Ascending aorta (tissue), 2 donors: ENCODE data around the gene ACOT4. TPM values are rescaled to one million over a fixed set of nuclear protein-coding genes. Genes with fewer than 3 reads are reported as not detected.

ENCODE experiments used
- DNase-seq, 2 donors: peaks; one replicate each; pipeline ENCODE4 v3.0.0-alpha.2; 2019; ENCODE audit warnings: low spot score in 2 of 2
- H3K27ac ChIP-seq, 2 donors: fragments of 200-600 bp; sonication (generic); one replicate each; pipeline ENCODE4 v1.5.1; 2016 to 2017; ENCODE audit warnings: mild to moderate bottlenecking in 1 of 2
- H3K27me3 ChIP-seq: fragments of 200-600 bp; sonication (generic); one replicate; pipeline ENCODE4 v1.5.1; 2017
- H3K36me3 ChIP-seq, 2 donors: fragments of 200-600 bp; sonication (generic); one replicate each; pipeline ENCODE4 v1.5.1; 2016
- H3K4me1 ChIP-seq, 2 donors: fragments of 200-600 bp; sonication (generic); one replicate each; pipeline ENCODE4 v1.5.1; 2016 to 2017; ENCODE audit warnings: mild to moderate bottlenecking in 1 of 2
- H3K4me3 ChIP-seq, 2 donors: fragments of 200-600 bp; sonication (generic); one replicate each; pipeline ENCODE4 v1.5.1; 2016 to 2017; ENCODE audit warnings: mild to moderate bottlenecking in 1 of 2
- H3K9me3 ChIP-seq, 2 donors: fragments of 200-600 bp; sonication (generic); one replicate each; pipeline ENCODE4 v1.5.1; 2016
- intact Hi-C: fragments of 100-400 bp; cut with DNase I; formaldehyde crosslinking; loops from one replicate; pipeline ENCODE4 v1.15.1; 2023
- total RNA-seq: library from RNA; depleted of rRNA; stranded (reverse); fragments of >200 nt; gene quantifications from one replicate; pipeline ENCODE4 v1.1.0, GENCODE V29; 2016
- TF ChIP-seq, protein P1 (sequence below), 3 experiments: fragments of 200-600 bp in 2 of 3; fragments of 450-650 bp in 1 of 3; sonication (generic) in 2 of 3; IDR thresholded peaks; one replicate each; pipeline ENCODE4 v1.5.1; 2016 to 2019; ENCODE audit warnings: antibody characterized with exemption in 3 of 3, mild to moderate bottlenecking in 1 of 3, moderate library complexity in 1 of 3

ACOT4 gene
- total RNA-seq, 1 donor from 2014 or later = 1.9 TPM

DNA sequence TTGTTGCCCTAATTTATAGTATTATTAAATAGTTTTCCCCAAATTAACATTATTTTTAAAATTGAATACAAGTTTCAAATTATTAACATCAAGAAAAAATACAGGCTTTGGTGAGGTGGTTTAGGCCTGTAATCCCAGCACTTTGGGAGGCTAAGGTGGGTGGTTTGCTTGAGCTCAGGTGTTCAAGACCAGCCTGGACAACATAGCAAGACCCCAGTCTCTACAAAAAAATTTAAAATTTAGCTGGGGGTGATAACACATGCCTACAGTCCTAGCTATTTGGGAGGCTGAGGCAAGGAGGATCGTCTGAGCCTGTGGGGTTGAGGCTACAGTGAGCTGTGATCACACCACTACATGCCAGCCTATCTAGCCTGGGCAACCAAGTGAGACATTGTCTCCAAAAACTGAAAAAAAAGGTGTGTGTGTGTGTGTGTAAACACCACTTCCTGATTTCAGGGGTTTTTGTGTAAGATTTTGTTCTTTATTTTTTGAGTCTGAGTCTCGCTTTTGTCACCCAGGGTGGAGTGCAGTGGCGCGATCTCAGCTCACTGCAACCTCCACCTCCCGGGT is 49.2 kb downstream of the ACOT4 start:
- TF ChIP-seq, protein P1, sequence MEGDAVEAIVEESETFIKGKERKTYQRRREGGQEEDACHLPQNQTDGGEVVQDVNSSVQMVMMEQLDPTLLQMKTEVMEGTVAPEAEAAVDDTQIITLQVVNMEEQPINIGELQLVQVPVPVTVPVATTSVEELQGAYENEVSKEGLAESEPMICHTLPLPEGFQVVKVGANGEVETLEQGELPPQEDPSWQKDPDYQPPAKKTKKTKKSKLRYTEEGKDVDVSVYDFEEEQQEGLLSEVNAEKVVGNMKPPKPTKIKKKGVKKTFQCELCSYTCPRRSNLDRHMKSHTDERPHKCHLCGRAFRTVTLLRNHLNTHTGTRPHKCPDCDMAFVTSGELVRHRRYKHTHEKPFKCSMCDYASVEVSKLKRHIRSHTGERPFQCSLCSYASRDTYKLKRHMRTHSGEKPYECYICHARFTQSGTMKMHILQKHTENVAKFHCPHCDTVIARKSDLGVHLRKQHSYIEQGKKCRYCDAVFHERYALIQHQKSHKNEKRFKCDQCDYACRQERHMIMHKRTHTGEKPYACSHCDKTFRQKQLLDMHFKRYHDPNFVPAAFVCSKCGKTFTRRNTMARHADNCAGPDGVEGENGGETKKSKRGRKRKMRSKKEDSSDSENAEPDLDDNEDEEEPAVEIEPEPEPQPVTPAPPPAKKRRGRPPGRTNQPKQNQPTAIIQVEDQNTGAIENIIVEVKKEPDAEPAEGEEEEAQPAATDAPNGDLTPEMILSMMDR (IDR thresholded peaks at IDR 0.05) = no peak
- Histone ChIP-seq H3K27ac (no peak overlapping the region), H3K4me3 (no peak overlapping the region), H3K9me3 (no peaks in the 10 kb centered on the region), H3K4me1 (peaks cover 0 to 8% of the 10 kb centered on the region in 2 donors), H3K27me3 (no peaks in the 10 kb centered on the region), H3K36me3 (no peaks in the 10 kb centered on the region)
- DNase-seq = no peak
- intact Hi-C loops = no loop called here

DNA sequence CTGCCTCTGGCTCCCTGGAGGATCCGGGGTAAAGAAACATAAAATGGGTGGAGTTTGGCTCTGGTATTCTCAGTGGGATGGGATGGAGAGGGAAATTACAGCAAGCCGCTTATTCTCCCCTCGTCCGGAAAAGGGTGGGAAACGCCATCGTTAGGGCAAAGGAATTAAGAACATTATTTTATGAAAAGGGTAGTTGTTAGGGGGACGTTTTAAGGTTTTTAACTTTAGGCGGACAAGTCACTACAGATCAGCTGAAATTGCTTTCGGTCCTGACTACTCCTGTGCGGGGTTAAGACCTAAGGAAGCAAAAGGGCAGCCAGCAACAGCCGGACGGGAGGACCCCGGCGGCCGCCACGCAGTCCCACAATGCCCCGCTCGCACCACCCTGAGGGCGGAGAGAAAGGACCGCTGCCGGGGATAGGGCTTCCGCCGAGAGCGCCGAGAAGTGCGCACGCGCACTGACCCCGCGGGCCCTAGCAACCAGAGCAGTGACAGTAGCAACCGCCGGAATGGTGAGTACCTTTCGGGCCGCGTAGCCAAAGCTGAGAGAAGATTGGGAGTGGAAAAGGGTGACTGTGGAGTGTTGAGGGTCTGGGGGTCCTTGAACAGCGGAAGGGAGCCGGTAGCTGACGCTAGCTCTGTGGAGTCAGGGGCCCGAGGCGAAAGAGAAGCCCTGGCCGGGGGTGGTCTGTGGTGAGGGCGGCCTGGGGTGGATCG is 53.0 kb downstream of the ACOT4 start, which contains the start of gene DNAL1:
Gene DNAL1, plus strand, starts transcription at position 456 of the 717 bp plus-strand sequence. Its CDS starts 54 bp downstream, at position 510.
- DNase-seq = peak; percentile 67 to 96
- Histone ChIP-seq H3K4me3 (peak within 1 kb of the TSS; percentile 63 to 87), H3K27ac (peak within 1 kb of the TSS; percentile 75 to 82), H3K9me3 (no peaks in the 10 kb centered on the region), H3K36me3 (no peaks in the 10 kb centered on the region), H3K27me3 (no peaks in the 10 kb centered on the region), H3K4me1 (peaks cover 0 to 6% of the 10 kb centered on the region in 2 donors)
- TF ChIP-seq, protein P1 (IDR thresholded peaks at IDR 0.05) = no peak
- intact Hi-C loops = loop anchor here (2.0 kb wide), 2 partner anchors 70 to 242 kb away; partner anchors contain the start of genes PNMA1 and ZNF410

DNA sequence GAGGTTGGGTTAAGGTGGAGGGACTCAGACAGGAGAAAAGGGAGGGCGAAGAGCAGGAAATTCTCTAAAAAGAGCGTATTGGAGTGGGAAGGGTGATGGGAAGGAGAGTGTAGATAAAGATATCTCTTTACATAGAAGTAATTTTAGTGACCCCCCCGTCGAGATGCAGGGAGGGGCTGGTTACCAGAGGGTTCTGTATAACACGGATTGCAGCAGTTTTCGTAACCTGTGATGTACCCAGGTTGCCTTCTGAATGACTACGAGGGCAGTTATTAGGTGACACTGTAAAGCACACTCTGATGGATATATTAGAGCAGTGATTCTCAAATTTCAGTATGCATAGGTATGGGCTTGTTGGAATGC is 53.6 kb downstream of the ACOT4 start:
- Histone ChIP-seq H3K27ac (peak overlapping the region; percentile 75 to 82), H3K36me3 (no peaks in the 10 kb centered on the region), H3K4me1 (peaks cover 0 to 6% of the 10 kb centered on the region in 2 donors), H3K27me3 (no peaks in the 10 kb centered on the region), H3K9me3 (no peaks in the 10 kb centered on the region), H3K4me3 (peak overlapping the region; percentile 63 to 87)
- intact Hi-C loops = loop anchor here (2.0 kb wide), 2 partner anchors 70 to 242 kb away; partner anchors contain the start of genes PNMA1 and ZNF410
- DNase-seq = no peak
- TF ChIP-seq, protein P1 (IDR thresholded peaks at IDR 0.05) = no peak

Other genes starting within 250 kb of the ACOT4 start
- 20.1 TPM for gene NUMB, start 133.3 kb upstream of the ACOT4 start, total RNA-seq
- gene RIOX1, start 100.9 kb upstream of the ACOT4 start, total RNA-seq = 9.5 TPM
- gene ACOT1, start 54.7 kb upstream of the ACOT4 start, total RNA-seq = 8.7 TPM
- gene HEATR4, start 32.9 kb upstream of the ACOT4 start, total RNA-seq = not detected
- gene ACOT2, start 22.7 kb upstream of the ACOT4 start, total RNA-seq = 44.5 TPM
- not detected for gene ACOT6, start 20.6 kb downstream of the ACOT4 start, total RNA-seq
- 1.5 TPM for gene DNAL1, start 53.1 kb downstream of the ACOT4 start, total RNA-seq
- 30.2 TPM for gene PNMA1, start 122.5 kb downstream of the ACOT4 start, total RNA-seq